ENCODE results near the gene RNF144B. TPM values are rescaled to one million over a fixed set of nuclear protein-coding genes. Genes with fewer than 3 reads are reported as not detected.

The RNF144B gene
- total and polyA plus RNA-seq, 2 of the 13 experiments (the other 11 are each of a cell fraction or from before 2014, with no cell fraction given), result 1.8 to 4.3 TPM

DNA sequence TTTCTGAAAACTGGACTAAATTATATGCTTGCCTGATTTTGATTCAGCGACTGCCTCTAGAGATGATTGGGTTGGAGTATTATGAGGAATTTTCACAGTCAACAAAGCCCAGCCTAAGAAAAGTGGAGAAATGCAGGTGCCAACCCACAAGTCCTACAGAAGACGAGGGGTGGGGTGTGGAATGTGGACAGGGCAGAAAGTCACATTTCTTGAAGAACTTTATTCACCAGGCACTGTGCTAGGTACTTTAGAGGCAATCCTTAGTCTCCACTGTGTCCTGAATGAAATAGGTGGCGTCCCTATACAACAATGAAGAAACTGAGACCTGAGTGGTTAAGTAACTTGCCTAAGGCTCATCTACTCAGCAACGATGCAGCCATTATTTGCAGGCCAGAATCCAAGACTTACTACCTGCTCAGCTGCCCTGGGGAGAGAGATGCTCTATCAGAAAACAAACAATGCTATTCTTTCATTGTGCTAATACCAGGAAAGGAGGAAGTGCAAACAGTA lies 106.3 kb downstream of the RNF144B start:
- ChIA-PET POLR2A (no interaction called here), CTCF (ENCODE audit: low intra/inter-chr PET ratio, low total read pairs) (no interaction called here)
- Histone ChIP-seq H3K79me2 (ENCODE audit: insufficient read depth, low read length) (no peaks in the 10 kb centered on the region), H3K4me2 (ENCODE audit: low read depth, low read length) (no peak overlapping the region), H3K9ac (ENCODE audit: insufficient read depth, low read depth, low read length) (no peak overlapping the region), H3K9me3 (ENCODE audit: low read length) (no peaks in the 10 kb centered on the region), H3K27me3 (ENCODE audit: control insufficient read depth in 1 of 2, insufficient read depth in 2 of 2, low read length in 2 of 2) (peaks cover 0 to 3% of the 10 kb centered on the region in 2 experiments; a peak in 1 of 5 replicates), H3K27ac (ENCODE audit: extremely low read length, insufficient read depth, low read length) (no peak overlapping the region), H3K36me3 (replicated peaks in 1 of 2; ENCODE audit: control insufficient read depth in 1 of 2, insufficient read depth in 2 of 2, low read length in 2 of 2) (no peaks in the 10 kb centered on the region), H3K4me1 (ENCODE audit: insufficient read depth, low read length) (no peaks in the 10 kb centered on the region), H2AFZ (ENCODE audit: low read length) (no peak overlapping the region), H3K4me3 (replicated peaks in 1 of 3; ENCODE audit: insufficient read depth in 1 of 3, low read depth in 2 of 3, low read length in 3 of 3) (no peak overlapping the region), H4K20me1 (ENCODE audit: insufficient read depth, low read length) (no peaks in the 10 kb centered on the region)
- WGBS (ENCODE audit: low lambda C conversion rate), result 26% methylated on average over 4 of the region's 4 CpGs
- ATAC-seq (no peak), FAIRE-seq (no peak), DNase-seq (ENCODE audit: low spot score) (no peak)
- no TSS peak for BruUV-seq (replicated peaks)
- TF ChIP-seq SOX13 (IDR thresholded peaks at IDR 0.05) (no peak), SOX13 (CRISPR knock-in tag; conservative IDR thresholded peaks at IDR 0.05 in 1 of 2, IDR thresholded peaks at IDR 0.05 in 1 of 2) (peak in 1 of 2 experiments; percentile 22; a peak in 1 of 4 replicates), ZNF451 (CRISPR knock-in tag; IDR thresholded peaks at IDR 0.05) (no peak), ZFP36L2 (CRISPR knock-in tag; IDR thresholded peaks at IDR 0.05) (no peak), FOXK1 (CRISPR knock-in tag; IDR thresholded peaks at IDR 0.05; ENCODE audit: borderline replicate concordance, low read depth) (no peak), PCBP2 (optimal IDR thresholded peaks at IDR 0.05; ENCODE audit: low read depth, low read length, poor library complexity, severe bottlenecking) (no peak), SMAD3 (CRISPR knock-in tag; IDR thresholded peaks at IDR 0.05) (no peak), MBNL3 (CRISPR knock-in tag; conservative IDR thresholded peaks at IDR 0.05) (no peak)
- TF ChIP-seq, protein P1, sequence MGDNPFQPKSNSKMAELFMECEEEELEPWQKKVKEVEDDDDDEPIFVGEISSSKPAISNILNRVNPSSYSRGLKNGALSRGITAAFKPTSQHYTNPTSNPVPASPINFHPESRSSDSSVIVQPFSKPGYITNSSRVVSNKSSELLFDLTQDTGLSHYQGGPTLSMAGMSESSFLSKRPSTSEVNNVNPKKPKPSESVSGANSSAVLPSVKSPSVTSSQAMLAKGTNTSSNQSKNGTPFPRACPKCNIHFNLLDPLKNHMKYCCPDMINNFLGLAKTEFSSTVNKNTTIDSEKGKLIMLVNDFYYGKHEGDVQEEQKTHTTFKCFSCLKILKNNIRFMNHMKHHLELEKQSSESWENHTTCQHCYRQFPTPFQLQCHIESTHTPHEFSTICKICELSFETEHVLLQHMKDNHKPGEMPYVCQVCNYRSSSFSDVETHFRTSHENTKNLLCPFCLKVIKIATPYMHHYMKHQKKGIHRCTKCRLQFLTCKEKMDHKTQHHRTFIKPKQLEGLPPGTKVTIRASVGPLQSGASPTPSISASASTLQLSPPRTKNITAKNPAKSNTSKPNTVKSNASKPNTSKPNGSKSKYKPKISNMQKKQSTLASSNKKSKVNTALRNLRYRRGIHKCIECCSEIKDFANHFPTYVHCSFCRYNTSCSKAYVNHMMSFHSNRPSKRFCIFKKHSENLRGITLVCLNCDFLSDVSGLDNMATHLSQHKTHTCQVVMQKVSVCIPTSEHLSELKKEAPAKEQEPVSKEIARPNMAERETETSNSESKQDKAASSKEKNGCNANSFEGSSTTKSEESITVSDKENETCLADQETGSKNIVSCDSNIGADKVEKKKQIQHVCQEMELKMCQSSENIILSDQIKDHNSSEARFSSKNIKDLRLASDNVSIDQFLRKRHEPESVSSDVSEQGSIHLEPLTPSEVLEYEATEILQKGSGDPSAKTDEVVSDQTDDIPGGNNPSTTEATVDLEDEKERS (CRISPR knock-in tag; IDR thresholded peaks at IDR 0.05), result no peak
- in situ Hi-C loops (cut with HindIII; ENCODE audit: extremely low pct_ligation_motif_present, low pct_unique_long_range_greater_than_20kb), result no loop called here
- intact Hi-C loops (cut with micrococcal nuclease; ENCODE audit: unreplicated experiment), result no loop called here
